ENCODE data around the gene MINDY1.

MINDY1 gene

DNA sequence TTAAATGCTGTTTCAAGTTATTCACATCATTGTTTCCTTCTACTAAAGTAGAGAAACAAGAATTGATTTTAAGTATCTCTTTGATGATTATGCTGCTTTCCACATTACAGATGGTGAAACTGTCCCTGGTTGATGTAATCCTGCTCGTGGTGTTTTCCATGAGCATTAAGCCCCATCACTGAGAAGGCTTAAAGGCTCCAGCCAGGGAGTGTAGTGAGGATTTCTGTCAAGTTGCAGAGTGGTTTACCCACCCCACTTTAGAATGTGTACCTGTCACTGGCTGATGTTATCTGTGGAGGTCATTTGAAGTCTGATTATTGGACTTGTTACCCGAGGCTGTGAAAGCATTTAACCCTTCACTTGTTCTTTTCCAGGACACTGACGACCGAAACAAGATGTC, 44.9 kb downstream of the MINDY1 start:
- TF ChIP-seq, protein P1, sequence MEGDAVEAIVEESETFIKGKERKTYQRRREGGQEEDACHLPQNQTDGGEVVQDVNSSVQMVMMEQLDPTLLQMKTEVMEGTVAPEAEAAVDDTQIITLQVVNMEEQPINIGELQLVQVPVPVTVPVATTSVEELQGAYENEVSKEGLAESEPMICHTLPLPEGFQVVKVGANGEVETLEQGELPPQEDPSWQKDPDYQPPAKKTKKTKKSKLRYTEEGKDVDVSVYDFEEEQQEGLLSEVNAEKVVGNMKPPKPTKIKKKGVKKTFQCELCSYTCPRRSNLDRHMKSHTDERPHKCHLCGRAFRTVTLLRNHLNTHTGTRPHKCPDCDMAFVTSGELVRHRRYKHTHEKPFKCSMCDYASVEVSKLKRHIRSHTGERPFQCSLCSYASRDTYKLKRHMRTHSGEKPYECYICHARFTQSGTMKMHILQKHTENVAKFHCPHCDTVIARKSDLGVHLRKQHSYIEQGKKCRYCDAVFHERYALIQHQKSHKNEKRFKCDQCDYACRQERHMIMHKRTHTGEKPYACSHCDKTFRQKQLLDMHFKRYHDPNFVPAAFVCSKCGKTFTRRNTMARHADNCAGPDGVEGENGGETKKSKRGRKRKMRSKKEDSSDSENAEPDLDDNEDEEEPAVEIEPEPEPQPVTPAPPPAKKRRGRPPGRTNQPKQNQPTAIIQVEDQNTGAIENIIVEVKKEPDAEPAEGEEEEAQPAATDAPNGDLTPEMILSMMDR (IDR thresholded peaks at IDR 0.05; ENCODE audit: extremely low read depth, missing control alignments), result no peak
- no peak for DNase-seq (ENCODE audit: low spot score)

DNA sequence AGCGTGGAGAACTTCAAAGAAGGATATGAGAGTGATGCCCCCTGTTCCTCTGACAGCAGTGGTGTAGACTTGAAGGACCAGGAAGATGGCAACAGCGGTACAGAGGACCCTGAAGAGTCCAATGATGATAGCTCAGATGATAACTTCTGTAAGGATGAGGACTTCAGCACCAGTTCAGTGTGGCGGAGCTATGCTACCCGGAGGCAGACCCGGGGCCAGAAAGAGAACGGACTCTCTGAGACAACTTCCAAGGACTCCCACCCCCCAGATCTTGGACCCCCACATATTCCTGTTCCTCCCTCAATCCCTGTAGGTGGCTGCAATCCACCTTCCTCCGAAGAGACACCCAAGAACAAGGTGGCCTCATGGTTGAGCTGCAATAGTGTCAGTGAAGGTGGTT, 46.1 kb downstream of the MINDY1 start:
- no peak for DNase-seq (ENCODE audit: low spot score)

DNA sequence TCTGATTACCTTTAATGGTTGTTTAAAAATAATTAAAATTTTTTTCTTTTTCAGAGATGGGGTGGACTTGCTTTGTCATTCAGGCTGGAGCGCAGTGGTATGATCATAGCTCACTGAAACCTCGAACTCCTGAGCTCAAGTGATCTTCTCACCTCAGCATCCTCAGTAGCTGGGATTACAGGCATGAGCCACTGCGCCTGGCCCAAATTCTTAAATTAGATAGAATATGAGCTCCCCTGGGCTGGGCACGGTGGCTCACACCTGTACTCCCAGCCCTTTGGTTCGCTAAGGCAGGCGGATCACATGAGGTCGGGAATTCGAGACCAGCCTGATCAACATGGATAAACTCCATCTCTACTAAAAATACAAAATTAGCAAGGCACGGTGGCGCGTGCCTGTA, 49.0 kb downstream of the MINDY1 start:
- TF ChIP-seq, protein P1 (IDR thresholded peaks at IDR 0.05; ENCODE audit: extremely low read depth, missing control alignments), result no peak
- no peak for DNase-seq (ENCODE audit: low spot score)

More for the DNA sequence above, 46.1 kb downstream of the MINDY1 start:
- TF ChIP-seq, protein P1 (IDR thresholded peaks at IDR 0.05; ENCODE audit: extremely low read depth, missing control alignments), result no peak

DNA sequence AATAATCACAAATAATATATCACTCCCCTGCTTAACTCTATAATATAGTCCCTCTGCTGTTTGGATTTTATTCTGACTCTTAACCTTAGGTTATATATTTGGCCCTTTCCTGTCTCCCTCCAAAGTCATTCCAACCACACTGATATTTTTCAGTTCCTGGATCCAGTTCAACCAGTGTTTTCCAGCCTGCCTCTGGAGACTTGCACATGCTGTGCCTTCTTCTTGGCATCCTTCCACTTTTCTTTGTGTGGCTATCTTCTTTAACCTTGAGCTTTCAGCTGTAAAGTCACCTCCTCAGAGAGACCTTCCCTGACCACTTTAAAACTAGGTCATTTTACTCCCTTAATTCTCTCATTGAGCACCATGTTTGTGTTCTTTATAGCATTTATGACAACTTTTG, 51.4 kb downstream of the MINDY1 start:
- DNase-seq (ENCODE audit: low spot score), result no peak
- TF ChIP-seq, protein P1 (IDR thresholded peaks at IDR 0.05; ENCODE audit: extremely low read depth, missing control alignments), result no peak

DNA sequence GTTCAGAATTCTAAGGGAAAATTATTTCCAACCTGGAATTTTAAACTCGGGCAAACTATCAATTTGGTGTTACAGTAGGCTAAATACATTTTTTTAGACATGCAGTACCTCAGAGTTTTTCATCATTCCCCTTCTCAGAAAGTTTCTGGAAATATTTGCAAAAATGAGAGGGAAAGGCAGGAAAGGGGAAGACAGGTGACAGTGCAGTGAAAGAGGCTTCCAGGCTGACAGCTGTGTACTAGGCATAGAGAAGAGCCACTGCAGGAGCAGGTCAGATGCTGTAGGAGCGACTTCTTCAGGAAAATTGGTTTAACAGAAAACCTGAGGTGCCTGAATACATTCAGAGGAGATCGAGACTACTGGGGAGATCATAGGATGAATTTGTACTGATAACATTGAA, 52.0 kb downstream of the MINDY1 start:
- TF ChIP-seq, protein P1 (IDR thresholded peaks at IDR 0.05; ENCODE audit: extremely low read depth, missing control alignments), result no peak
- DNase-seq (ENCODE audit: low spot score), result no peak
